GM19240 (cell line): ENCODE data around the gene ARHGAP28.
"Not testable (repeated sequence)": the region's sequence is repeated elsewhere in the genome, so short reads cannot be mapped to it uniquely, and the experiment has no call there.

ENCODE experiments used
- DNase-seq: peaks from one replicate; pipeline ENCODE4 v3.0.0; 2011; ENCODE audit warnings: low spot score; ENCODE audit not compliant: insufficient read length

The ARHGAP28 gene

DNA sequence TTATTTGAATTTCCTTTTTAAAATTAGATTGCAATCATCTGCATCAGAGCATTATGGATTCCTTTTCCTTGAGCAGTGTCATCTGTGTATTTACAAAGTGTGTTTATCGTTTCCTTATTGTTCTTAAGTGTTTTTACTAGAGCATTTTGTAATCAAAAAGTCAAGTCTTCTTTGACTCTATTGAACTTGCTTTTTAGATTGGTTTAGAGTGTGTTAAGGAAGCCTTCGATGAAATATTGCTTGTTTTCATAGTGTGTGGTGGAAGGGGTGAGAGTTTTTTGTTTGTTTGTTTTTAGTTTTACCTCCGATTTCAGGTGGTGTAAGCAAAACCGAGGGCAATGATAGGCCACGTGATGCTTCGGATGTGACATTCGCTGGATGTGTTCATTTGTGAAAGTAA, 45.7 kb downstream of the ARHGAP28 start:
- no peak for DNase-seq

- no peak for DNase-seq
Measured at GRCh38 chr18:6775702-6776101, 46.2 kb downstream of the ARHGAP28 start.

DNA sequence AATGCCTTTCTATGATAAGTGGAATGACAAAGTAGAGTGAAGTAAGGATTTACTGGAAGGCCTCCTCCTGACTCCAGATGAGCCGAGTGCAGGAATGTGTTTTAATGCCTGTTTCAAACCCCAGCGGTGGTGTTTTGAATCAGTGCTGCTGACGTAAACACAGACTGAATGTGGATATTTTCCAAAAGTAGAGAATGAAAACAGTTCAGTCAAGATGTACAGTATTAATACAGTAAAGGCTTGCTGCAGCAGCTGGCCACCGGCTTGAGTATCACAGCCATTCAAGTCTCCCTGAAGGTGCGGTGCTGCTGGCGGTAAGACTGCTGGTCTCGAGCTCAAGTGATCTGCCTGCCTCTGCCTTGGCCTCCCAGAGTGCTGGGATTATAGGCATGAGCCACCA, 46.7 kb downstream of the ARHGAP28 start:
- no peak for DNase-seq

- no peak for DNase-seq
Measured at GRCh38 chr18:6777509-6777908, 48.0 kb downstream of the ARHGAP28 start.

GRCh38 chr18:6778459-6779247, 49.1 kb downstream of the ARHGAP28 start:
- no peak for DNase-seq

GRCh38 chr18:6781142-6781714, 51.7 kb downstream of the ARHGAP28 start:
- DNase-seq = no peak

GRCh38 chr18:6781796-6782195, 52.3 kb downstream of the ARHGAP28 start:
- no peak for DNase-seq

GRCh38 chr18:6782861-6783260, 53.3 kb downstream of the ARHGAP28 start:
- no peak for DNase-seq

GRCh38 chr18:6784046-6784445, 54.5 kb downstream of the ARHGAP28 start:
- no peak for DNase-seq

DNA sequence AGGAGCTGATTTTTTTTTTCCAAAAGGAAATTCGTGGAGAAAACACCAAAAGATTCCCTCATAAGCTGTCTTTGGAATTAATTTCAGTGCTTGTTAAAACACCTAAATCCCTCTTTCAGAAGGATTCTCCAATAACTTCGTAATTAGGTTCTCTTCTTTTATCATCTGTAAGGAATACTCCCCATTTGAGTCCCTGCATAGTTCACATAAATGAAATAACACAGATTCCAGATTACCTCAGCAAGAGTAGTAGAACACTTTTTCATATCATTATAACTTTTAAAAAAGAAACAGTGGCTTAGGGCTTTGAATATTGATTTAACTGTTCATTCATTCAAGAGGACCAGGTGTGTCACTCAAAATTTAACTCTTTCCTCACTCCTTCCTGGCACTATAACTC, 55.5 kb downstream of the ARHGAP28 start:
- no peak for DNase-seq

DNA sequence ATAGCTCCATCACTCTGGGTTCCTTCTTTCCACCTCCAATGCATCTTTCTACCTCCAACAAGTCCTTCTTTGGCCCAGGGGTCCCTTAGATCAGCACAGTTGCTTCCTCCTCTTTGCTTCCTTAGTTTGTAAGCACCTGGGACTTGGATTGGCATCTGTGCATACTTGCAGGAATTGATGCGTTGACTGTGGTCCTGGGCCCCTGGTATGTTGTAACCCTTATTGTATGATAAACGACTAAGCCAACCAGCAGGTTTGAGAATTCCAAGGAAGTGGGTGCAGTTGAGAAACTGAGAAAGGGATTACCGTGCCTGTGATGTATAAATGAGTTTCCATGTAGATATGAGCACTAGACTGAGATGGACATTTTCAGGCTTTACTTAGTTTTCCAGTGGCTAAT, 55.9 kb downstream of the ARHGAP28 start:
- no peak for DNase-seq

DNA sequence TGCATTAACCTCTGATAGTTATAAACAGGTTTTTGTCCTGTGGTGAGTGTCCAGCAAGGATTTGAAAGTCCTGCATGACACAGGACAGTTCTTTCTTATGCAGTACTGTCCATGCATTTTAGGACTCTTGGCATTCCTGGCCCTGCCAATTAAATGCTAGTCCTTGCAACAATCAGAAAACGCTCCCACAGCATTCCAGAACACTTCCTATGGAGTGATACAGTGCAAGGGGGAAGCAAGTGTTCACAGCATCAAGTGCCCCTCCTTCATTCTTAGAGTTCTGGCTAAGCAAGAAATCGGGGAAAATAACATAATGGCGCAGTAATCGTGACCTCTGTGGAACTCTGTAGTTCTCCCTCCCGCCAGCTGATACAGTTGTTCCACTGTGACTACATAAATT, 62.9 kb downstream of the ARHGAP28 start:
- no peak for DNase-seq

DNA sequence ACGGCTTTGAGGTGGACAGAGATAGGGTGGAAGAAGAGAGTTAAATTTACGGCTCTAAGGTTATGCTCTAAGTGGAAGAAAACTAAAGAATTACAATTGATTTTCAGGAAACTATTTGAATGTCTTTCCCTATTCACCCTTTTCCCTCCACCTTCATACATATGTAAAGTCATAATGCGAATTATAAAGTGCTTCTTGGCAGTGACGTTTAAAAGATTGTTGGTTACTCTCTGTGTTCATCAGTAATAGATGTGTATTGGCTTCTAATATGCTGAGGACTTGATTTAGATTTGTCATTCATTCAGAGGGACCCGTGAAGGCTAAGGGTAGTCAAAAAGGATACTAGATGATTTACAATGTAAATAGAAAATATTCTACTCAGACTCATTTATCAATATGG, 63.9 kb downstream of the ARHGAP28 start:
- DNase-seq = no peak

GRCh38 chr18:6793986-6794385, 64.5 kb downstream of the ARHGAP28 start:
- DNase-seq = no peak

DNA sequence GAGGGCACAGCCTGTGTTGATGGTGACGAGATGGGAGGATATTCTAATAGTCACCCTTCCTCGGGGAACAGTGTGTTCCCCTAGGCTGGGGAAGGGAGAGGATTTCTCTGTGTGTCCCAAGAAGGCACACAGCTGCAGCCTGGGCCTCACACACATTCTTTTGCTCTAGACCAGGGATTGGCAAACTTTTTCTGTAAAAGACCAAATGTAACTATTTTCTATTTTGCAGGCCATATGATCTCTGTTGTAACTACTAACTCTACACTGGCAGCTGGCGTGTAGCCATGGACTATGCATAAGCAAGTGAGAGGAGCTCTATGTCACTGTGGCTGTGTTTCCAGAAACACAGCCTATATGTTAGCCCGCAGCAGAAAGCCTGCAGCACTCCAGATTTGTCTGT, 65.8 kb downstream of the ARHGAP28 start:
- DNase-seq = no peak

- no peak for DNase-seq
Measured at GRCh38 chr18:6796511-6796910, 67.0 kb downstream of the ARHGAP28 start.

DNA sequence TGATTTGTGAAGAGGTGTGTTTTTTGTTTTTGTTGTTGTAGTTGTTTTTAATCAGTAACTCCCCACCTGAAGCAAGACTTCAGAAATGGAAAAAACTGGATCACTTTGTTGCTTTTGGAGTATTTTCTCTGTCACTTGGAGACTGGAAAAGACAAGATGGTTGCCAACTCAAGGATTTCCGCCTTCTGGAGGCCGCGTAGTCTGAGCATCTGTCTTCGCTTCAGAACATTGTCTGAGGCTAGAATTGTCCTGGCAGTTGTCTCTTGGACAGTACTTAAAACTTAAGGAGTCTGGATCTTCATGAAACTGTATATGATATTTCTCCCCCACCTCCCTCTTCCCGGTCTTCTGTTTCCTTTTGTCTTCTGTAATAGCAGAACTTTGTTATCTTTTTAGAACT, 67.7 kb downstream of the ARHGAP28 start:
- no peak for DNase-seq

GRCh38 chr18:6798896-6799295, 69.4 kb downstream of the ARHGAP28 start:
- DNase-seq = no peak

- not testable (repeated sequence) for DNase-seq
Measured at GRCh38 chr18:6800309-6800708, 70.8 kb downstream of the ARHGAP28 start.

DNA sequence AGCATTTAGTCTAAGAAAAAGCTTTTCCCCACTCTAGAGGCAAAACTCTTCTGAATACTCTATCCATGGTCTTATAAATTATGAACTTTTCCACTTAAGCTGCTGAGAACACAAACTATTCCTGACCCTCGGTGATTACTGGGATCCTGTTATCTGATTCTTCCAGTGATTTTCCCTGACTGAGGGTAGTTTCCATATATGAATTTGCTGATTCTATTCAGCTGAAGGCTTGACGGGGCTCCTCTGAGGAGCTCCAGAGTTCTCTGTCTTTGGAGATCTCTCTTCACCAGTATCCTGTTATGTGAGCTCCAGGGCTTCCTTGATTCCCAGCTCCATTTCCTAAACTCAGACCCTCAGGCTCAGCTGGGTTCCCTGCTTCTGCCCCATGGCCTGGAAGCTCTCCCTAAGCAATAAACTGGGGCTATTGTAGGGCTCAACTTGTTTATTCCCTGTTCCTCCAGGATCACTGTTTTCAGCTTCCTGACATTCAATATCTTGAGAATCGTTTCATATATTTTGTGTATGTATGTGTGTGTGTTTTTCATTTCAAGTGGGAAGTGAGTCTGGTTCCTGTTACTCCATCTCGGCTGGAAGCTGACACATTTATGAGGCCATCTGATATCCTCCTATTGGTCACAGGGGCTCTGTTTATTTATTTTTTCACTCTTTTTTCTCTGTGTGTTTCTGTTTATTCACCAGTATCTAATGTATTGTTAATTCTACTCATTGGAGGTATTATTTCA, 78.2 kb downstream of the ARHGAP28 start:
- DNase-seq = no peak

DNA sequence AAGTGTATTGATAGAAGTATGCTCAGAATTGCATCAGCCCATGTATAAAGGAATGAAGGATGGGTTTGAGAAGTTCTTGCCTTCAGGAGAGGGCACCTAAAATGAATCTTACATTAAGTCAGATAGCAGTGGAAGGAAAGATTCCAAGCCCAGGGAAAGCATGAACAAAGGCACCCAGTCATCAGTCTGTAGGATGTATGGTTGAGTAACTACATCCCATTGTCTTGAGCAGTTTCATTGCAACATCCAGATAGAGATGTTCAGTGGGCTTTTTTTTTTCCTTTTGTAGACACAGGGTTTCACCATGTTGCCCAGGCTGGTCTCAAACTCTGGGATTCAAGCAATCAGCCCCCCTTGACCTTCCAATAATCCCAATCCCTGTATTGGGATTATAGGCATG, 80.7 kb downstream of the ARHGAP28 start:
- DNase-seq = no peak

DNA sequence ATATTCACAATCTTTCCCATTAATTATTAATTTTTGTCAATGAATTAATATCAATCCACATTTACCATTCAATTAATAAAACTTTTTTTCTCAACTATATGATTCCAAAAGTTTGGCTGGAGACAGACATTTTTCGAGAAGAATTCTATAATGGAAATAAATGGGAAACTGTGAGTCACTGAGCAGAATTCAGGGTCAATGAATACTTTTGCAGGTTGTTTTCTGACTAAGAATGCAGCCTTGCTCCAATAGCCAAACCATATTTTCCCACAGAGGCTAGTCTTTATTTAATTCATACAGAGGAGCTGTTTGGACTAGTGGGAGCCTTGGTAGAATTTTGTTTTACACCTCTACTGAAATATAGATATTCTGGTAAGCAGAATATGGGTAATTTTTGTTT, 82.3 kb downstream of the ARHGAP28 start:
- DNase-seq = no peak
